Sigmoid colon (tissue), 7 donors: Measurements from ENCODE around the gene IL10RA. TPM values are rescaled to one million over a fixed set of nuclear protein-coding genes. Genes with fewer than 3 reads are reported as not detected.

Experiments
- DNase-seq: peaks from one replicate; pipeline ENCODE4 v3.0.0-alpha.2; 2019
- H3K27ac ChIP-seq, 4 donors: fragments of 200-600 bp; sonication (generic); one replicate each; pipeline ENCODE4 v1.5.1; 2016 to 2019; ENCODE audit warnings: mild to moderate bottlenecking in 1 of 4
- H3K27me3 ChIP-seq, 3 donors: fragments of 200-600 bp; sonication (generic); one replicate each; pipeline ENCODE4 v1.5.1; 2019; ENCODE audit warnings: mild to moderate bottlenecking in 1 of 3
- H3K36me3 ChIP-seq, 4 donors: fragments of 200-600 bp; sonication (generic); one replicate each; pipeline ENCODE4 v1.5.1; 2016 to 2019
- H3K4me1 ChIP-seq, 4 donors: fragments of 200-600 bp; sonication (generic); one replicate each; pipeline ENCODE4 v1.5.1; 2017 to 2019
- H3K4me3 ChIP-seq, 4 donors: fragments of 200-600 bp; sonication (generic); one replicate each; pipeline ENCODE4 v1.5.1; 2017 to 2019; ENCODE audit warnings: mild to moderate bottlenecking in 2 of 4, moderate library complexity in 1 of 4
- H3K9me3 ChIP-seq, 4 donors: fragments of 200-600 bp in 3 of 4; sonication (generic) in 3 of 4; one replicate each; pipeline versions ENCODE4 v1.5.1 to v1.6.1; 2013 to 2019
- CTCF ChIP-seq, 4 experiments: fragments of 450-650 bp in 3 of 4; fragments of 200-600 bp in 1 of 4; IDR thresholded peaks; one replicate each; pipeline ENCODE4 v1.5.1; 2016 to 2019; ENCODE audit warnings: antibody characterized with exemption in 4 of 4, mild to moderate bottlenecking in 3 of 4, moderate library complexity in 2 of 4
- EP300 ChIP-seq, 4 donors: sonication (generic); formaldehyde crosslinking; IDR thresholded peaks; one replicate each; pipeline ENCODE4 v1.6.1; 2017; ENCODE audit warnings: antibody characterized with exemption in 4 of 4
- POLR2A ChIP-seq, 2 donors: fragments of 450-650 bp; IDR thresholded peaks; one replicate each; pipeline ENCODE4 v1.6.1; 2016; ENCODE audit warnings: antibody characterized with exemption in 2 of 2, mild to moderate bottlenecking in 2 of 2, moderate library complexity in 2 of 2
- POLR2AphosphoS5 ChIP-seq, 4 donors: sonication (generic); formaldehyde crosslinking; IDR thresholded peaks; one replicate each; pipeline ENCODE4 v1.6.1; 2017; ENCODE audit warnings: antibody characterized with exemption in 4 of 4
- WGBS, 2 donors: extraction: QIAGEN DNeasy Blood & Tissue Kit; methylation state at CpG; one replicate each; pipeline ENCODE4 v1.1.7; 2013; 5-methylcytosine and 5-hydroxymethylcytosine counted together
- intact Hi-C: fragments of 100-400 bp; cut with DNase I; formaldehyde crosslinking; loops from one replicate; pipeline ENCODE4 v1.15.1; 2023
- polyA plus RNA-seq, 3 donors: library from polyadenylated mRNA; stranded (reverse); fragments of 200-250 nt; gene quantifications; one replicate each; pipeline ENCODE4 v1.2.3, GENCODE V29; 2013
- total RNA-seq, 4 donors: library from RNA; depleted of rRNA; stranded (reverse); fragments of >200 nt; gene quantifications; one replicate each; pipeline ENCODE4 v1.1.0, GENCODE V29; 2016
- donor health status: healthy with polysubstance abuse.
- donor health status: Bipolar disorder and iron deficiency.
- donor health status: healthy.

Gene IL10RA
- total and polyA plus RNA-seq, 7 donors = 4.2 to 29.6 (median 14.8) TPM

- Histone ChIP-seq H3K9me3 (no peaks in the 10 kb centered on the region), H3K36me3 (no peaks in the 10 kb centered on the region), H3K27ac (no peak overlapping the region), H3K4me3 (no peak overlapping the region), H3K27me3 (no peaks in the 10 kb centered on the region), H3K4me1 (peaks cover 0 to 8% (median 3%) of the 10 kb centered on the region in 4 donors)
- TF ChIP-seq CTCF (IDR thresholded peaks at IDR 0.05) (no peak), POLR2A (IDR thresholded peaks at IDR 0.05) (no peak), EP300 (IDR thresholded peaks at IDR 0.05) (no peak), POLR2AphosphoS5 (IDR thresholded peaks at IDR 0.05) (no peak)
- intact Hi-C loops = no loop called here
- 85 to 92% methylated on average over 6 of the region's 6 CpGs for WGBS, 2 donors
- no peak for DNase-seq
These were observed 44.1 kb upstream of the IL10RA start for GRCh38 chr11:117941976-117942654.

- no peaks in the 10 kb centered on the region for H3K9me3 ChIP-seq
- no peak overlapping the region for H3K27ac ChIP-seq
- intact Hi-C loops = no loop called here
- TF ChIP-seq EP300 (IDR thresholded peaks at IDR 0.05) (no peak), POLR2AphosphoS5 (IDR thresholded peaks at IDR 0.05) (no peak), POLR2A (IDR thresholded peaks at IDR 0.05) (no peak), CTCF (IDR thresholded peaks at IDR 0.05) (no peak)
- no peak for DNase-seq
- 75 to 82% methylated on average over 5 of the region's 5 CpGs for WGBS, 2 donors
- no peaks in the 10 kb centered on the region for H3K27me3 ChIP-seq
- H3K4me1 ChIP-seq = peaks cover 0 to 8% (median 4%) of the 10 kb centered on the region in 4 donors
- H3K4me3 ChIP-seq = no peak overlapping the region
- H3K36me3 ChIP-seq = no peaks in the 10 kb centered on the region
These were observed 41.6 kb upstream of the IL10RA start for GRCh38 chr11:117944554-117944953.

GRCh38 chr11:117945047-117945810 is 41.0 kb upstream of the IL10RA start:
- no peak for TF ChIP-seq POLR2A (IDR thresholded peaks at IDR 0.05)
- TF ChIP-seq EP300 (IDR thresholded peaks at IDR 0.05) = no peak
- no peak for TF ChIP-seq CTCF (IDR thresholded peaks at IDR 0.05)
- TF ChIP-seq POLR2AphosphoS5 (IDR thresholded peaks at IDR 0.05) = no peak
- intact Hi-C loops = loop anchor here (5.0 kb wide), 3 partner anchors 38 to 518 kb away; no protein-coding TSS in a partner anchor

GRCh38 chr11:117946156-117946841 is 39.9 kb upstream of the IL10RA start:
- Histone ChIP-seq H3K27me3 (no peaks in the 10 kb centered on the region), H3K4me3 (no peak overlapping the region), H3K4me1 (peaks cover 0 to 8% (median 4%) of the 10 kb centered on the region in 4 donors), H3K27ac (no peak overlapping the region), H3K36me3 (no peaks in the 10 kb centered on the region), H3K9me3 (no peaks in the 10 kb centered on the region)
- intact Hi-C loops = loop anchor here (5.0 kb wide), 3 partner anchors 39 to 519 kb away; no protein-coding TSS in a partner anchor
- 67 to 76% methylated on average over 5 of the region's 5 CpGs for WGBS, 2 donors
- DNase-seq = no peak
- TF ChIP-seq POLR2AphosphoS5 (IDR thresholded peaks at IDR 0.05) (no peak), POLR2A (IDR thresholded peaks at IDR 0.05) (no peak), EP300 (IDR thresholded peaks at IDR 0.05) (no peak), CTCF (IDR thresholded peaks at IDR 0.05) (no peak)

More at GRCh38 chr11:117945047-117945810, 41.0 kb upstream of the IL10RA start:
- WGBS, 2 donors = 50 to 57% methylated on average over 7 of the region's 7 CpGs
- no peaks in the 10 kb centered on the region for H3K27me3 ChIP-seq
- H3K4me1 ChIP-seq = peaks cover 0 to 8% (median 4%) of the 10 kb centered on the region in 4 donors
- H3K27ac ChIP-seq = no peak overlapping the region
- no peaks in the 10 kb centered on the region for H3K9me3 ChIP-seq
- no peaks in the 10 kb centered on the region for H3K36me3 ChIP-seq
- H3K4me3 ChIP-seq = no peak overlapping the region
- DNase-seq = no peak
